ENCODE data around the gene CHN1.

The CHN1 gene

GRCh38 chr2:174914853-174915760 lies 90.1 kb downstream of the CHN1 start:
- no peak for DNase-seq (ENCODE audit: low read depth)
- TF ChIP-seq CTCF (IDR thresholded peaks at IDR 0.05; ENCODE audit: control insufficient read depth, insufficient read depth, low read depth, low read length, missing control alignments), result no peak
- no peak overlapping the region for H3K4me3 ChIP-seq (ENCODE audit: control insufficient read depth, low read depth, low read length)

- H3K4me3 ChIP-seq (ENCODE audit: control insufficient read depth, low read depth, low read length), result no peak overlapping the region
- no peak for TF ChIP-seq CTCF (IDR thresholded peaks at IDR 0.05; ENCODE audit: control insufficient read depth, insufficient read depth, low read depth, low read length, missing control alignments)
- DNase-seq (ENCODE audit: low read depth), result no peak
These were observed 96.9 kb downstream of the CHN1 start for GRCh38 chr2:174908284-174908683.

GRCh38 chr2:174903264-174903556 lies 102.0 kb downstream of the CHN1 start:
- TF ChIP-seq CTCF (IDR thresholded peaks at IDR 0.05; ENCODE audit: control insufficient read depth, insufficient read depth, low read depth, low read length, missing control alignments), result no peak
- no peak for DNase-seq (ENCODE audit: low read depth)
- H3K4me3 ChIP-seq (ENCODE audit: control insufficient read depth, low read depth, low read length), result no peak overlapping the region

- TF ChIP-seq CTCF (IDR thresholded peaks at IDR 0.05; ENCODE audit: control insufficient read depth, insufficient read depth, low read depth, low read length, missing control alignments), result no peak
- no peak overlapping the region for H3K4me3 ChIP-seq (ENCODE audit: control insufficient read depth, low read depth, low read length)
- no peak for DNase-seq (ENCODE audit: low read depth)
These were observed 102.5 kb downstream of the CHN1 start for GRCh38 chr2:174902506-174903263.

- no peak for DNase-seq (ENCODE audit: low read depth)
- peak; percentile 19 for TF ChIP-seq CTCF (IDR thresholded peaks at IDR 0.05; ENCODE audit: control insufficient read depth, insufficient read depth, low read depth, low read length, missing control alignments)
- H3K4me3 ChIP-seq (ENCODE audit: control insufficient read depth, low read depth, low read length), result no peak overlapping the region
These were observed 104.1 kb downstream of the CHN1 start for GRCh38 chr2:174901075-174901474.

- no peak for DNase-seq (ENCODE audit: low read depth)
- H3K4me3 ChIP-seq (ENCODE audit: control insufficient read depth, low read depth, low read length), result no peak overlapping the region
- TF ChIP-seq CTCF (IDR thresholded peaks at IDR 0.05; ENCODE audit: control insufficient read depth, insufficient read depth, low read depth, low read length, missing control alignments), result no peak
These were observed 107.9 kb downstream of the CHN1 start for GRCh38 chr2:174897286-174897685.

Measured in AG09309 (cell line).